ENCODE data around the gene OSBPL3.
A peak's percentile ranks its signal among the peaks of the same experiment; 100 is the strongest.

Gene OSBPL3

DNA sequence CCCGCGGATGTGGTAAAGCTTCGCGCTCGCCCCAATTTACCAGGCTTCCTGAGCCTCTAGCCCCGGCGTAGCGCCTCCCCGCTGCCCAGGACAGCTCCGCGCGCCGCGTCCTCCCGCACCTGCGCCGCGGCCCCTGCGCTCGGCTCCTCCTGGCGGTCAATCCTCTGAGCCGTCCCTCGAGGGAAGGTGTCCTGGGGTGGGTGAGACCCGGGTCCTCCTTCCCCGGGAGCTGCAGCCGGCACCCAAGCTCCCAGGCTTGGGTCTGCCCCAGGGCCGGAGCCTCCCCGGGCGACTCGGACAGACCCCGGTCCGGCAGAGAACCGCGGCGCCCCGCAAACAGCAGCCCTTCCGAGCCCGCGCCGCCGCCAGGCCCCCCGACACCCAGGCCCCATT is 512 bp downstream of the OSBPL3 start:
- DNase-seq (ENCODE audit: low read depth), result peak; percentile 70

DNA sequence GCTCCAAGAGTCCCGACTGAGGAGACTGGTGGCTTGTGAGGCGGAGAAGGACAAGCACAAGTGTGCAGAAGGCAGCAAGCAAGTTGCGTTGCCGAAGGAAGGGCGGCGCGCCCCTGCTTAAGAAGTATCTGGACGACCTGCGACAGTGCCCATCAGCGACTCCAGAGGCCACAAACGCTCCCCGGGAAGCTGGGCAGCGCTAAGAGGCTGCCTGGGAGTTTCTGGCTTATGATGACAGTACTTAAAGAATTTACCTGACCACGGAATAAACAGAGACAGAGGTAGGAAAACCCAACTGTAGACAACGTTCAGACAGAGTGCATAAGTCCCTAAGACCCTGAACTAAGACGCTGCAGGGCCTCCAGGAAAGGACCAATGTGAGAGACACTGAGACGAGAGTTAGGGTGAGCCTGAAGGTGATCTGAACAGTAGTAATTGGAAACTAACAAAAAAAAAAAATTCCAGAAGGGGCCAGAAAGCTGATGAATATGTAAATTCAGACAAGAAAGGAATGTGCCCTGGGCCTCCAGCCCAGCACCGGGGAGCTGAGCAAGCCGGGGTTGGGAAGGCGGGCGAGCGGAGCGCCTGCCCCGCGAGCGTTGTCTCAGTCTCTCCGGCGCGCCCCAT is 1.0 kb downstream of the OSBPL3 start:
- DNase-seq (ENCODE audit: low read depth), result no peak

DNA sequence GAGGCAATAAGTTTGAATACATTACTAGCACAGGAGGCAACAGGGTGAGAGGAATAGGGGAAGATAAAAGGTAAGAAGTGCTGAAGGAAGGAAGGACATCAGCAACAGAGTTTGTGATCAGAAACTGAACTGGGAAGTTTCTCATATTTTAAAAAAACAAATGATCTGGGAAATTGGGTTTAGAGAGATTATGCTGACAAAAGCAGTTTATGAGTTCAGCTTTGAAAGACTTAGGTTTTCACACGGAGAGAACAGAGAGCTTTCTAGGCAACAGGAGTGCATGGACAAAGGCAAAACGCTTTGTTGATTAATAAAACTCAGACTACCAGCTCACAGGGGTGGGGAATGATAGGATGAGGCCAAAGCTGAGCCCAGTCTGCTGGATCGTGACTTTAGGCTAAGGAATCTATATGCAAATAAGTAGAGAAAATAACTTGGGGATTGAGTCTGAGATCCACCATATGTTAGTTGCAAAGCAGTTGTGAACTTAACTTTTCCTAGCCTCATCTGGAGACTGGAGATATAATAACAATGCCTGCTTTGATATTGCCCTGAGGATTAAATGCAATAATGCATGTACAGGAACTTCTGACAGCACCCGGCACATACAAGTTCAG is 4.2 kb downstream of the OSBPL3 start:
- no peak for DNase-seq (ENCODE audit: low read depth)

DNA sequence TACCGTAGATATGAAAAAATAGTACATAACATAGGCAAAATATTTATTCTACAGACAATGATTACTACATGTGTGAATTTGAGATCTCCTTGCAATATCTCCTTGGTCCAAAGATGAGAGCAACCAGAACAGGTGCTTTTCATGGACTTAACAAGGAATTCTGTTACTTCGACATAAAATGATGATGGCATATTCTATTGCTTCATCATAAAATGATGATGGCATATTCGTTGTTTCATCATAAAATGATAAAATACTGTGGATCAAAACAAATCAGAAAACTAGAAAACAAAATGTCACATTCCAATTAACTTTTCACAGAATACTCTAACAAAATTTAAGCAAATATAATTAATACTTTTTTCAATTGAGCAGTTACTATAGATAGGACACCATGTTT is 4.8 kb downstream of the OSBPL3 start:
- no peak for DNase-seq (ENCODE audit: low read depth)

DNA sequence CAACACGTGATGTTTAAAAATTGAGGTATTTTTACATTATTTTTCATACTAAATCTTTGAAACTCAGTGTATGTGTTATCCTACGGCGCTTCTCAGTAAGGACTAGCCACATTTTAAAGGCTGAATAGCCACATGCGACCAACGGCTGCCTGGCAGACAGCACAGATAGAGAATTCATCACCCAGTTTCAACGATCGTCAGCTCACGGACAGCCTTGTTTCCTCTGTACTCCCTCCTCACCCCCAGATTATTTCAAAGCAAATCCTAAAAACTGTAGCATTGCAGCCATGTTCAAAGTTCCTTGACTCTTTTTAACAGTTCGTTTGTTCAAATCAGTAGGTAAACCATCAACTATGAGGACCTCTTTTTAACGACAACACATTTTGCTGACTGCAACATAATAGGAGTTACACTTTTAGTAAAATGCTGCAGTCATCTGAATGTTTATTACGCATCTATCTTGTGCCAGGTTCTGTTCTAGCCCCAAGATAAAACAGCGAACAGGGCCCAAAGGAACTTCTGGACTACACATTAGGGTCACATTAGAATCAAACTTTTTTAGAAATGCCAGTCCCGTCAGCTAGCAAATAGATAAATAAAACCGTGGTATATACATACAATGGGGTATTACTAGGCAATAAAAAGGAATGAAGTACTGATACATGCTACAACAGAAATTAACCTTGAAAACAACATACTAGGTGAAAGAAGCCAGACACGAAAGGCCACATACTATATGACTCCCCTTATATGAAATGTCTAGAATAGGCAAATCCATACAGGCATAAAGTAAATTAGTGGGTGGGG is 5.7 kb downstream of the OSBPL3 start:
- DNase-seq (ENCODE audit: low read depth), result no peak

DNA sequence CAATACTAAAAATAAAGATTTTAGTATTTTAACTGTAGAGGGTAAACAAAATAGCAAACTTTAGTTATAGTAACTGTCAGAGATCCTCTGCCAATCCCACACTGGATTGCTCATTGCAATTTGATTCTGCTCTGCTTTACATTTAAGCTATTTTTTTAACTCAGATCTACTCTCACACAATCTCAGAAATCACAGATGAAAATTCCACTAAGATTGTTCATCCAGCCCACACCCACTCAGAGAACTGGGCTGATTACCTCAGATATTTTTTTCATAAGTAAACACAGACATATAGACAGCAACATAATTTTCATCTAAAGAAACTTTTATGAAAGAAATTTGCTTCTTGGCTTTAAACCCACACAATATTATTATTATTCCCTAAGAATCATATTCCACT is 7.0 kb downstream of the OSBPL3 start:
- DNase-seq (ENCODE audit: low read depth), result no peak

DNA sequence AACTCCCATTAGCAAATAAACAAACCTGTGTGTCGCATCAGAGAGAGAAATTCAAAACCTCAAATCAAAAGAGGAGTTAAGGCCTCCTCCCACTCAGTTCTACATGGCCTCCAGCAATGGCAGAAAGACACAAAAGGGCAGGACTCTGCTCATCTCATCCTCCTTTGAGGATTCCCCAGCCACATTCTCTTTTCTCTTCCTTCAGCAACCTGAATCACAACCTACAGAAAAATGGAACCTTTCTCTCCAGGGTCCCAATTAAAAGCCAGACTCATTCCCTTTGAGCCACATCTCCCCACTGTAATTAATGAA is 7.9 kb downstream of the OSBPL3 start:
- no peak for DNase-seq (ENCODE audit: low read depth)

DNA sequence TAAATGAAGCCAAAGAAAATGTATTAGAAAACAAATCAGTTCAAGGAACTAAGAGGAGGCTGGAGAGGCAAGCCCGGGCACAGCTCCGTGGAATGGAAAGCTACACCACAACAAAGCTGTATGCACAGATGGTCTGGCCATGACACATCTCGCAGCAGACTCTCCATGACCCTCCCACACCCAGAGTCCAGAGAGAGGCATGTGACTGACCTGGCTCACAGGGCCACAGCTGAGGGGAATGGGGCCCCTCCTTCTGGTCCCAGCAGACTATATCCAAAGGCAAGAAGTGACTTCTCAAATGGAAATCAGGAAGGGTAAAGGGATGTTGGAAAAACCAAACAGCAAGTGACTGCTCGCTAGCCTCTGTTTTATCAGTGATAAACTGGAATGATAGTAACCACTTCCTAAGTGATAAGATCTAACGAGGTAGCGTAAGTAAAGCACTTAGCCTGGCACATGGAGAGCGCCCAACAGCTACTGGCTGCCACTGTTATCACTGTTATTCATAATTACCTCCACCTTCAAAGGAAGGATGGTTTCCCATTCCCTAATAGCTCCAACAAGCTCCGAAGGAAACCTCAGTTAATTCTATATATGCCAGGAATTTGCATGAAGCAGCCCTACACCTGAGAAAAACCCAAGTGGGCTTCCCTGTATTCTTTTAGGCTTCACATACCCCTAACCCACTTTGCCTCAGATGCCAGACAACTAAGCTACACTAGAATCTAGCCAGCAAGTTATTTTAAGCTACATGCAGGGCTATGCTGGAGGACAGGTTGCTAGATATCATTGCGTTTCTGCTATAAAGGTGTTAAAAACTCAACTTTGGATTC is 8.4 kb downstream of the OSBPL3 start:
- no peak for DNase-seq (ENCODE audit: low read depth)

DNA sequence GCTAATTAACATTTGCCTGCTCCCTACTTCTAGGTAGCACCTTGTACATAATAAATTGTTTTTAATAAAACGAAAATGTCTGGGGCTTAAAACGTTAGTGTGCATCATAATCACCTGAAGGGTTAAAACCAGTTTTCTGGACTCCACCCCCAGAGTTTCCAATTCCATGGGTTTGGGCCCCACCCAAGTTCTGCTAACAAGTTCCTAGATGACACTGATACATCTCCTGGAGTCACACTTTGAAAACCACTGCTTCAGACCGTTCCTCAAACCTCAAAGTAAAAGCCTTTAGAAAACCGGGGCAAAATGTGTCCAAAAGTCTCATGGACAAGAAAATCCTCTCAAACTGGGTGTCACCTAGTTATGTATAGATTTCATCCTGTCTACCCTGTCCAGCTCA is 9.3 kb downstream of the OSBPL3 start:
- DNase-seq (ENCODE audit: low read depth), result no peak

DNA sequence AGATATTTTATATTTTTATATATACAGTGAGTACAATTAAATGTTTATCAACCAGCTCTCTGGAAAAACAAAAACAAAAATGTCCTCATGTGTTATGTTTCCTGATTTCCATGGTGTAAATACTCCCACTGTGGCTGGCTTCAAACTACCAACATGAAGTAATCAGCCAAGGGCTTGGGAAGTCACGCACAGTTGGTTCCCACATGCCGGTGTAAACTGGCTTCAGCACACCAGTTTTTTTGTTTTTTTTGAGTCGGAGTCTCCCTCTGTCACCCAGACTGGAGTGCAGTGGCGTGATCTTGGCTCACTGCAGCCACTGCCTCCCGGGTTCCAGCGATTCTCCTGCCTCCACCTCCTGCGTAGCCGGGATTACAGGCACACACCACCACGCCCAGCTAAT is 11.8 kb downstream of the OSBPL3 start:
- DNase-seq (ENCODE audit: low read depth), result no peak

DNA sequence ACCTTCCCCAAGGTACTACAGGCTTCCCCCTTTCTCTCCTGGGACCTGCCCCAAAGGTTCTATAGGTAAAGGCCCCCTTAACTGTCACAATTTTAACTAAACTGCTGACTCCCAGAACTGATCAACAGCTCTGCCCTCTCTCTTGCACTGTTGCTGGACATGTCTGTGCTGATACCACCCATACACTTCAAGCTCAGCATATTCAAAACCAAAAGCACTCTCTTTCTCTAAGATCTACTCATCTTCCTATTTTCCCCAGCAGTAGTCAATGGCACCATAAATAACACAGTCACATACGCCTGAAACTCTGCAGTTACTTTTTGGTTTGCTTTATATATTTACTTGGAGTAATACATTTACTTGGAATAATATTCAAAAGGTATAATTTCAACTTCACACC is 12.3 kb downstream of the OSBPL3 start:
- DNase-seq (ENCODE audit: low read depth), result no peak

DNA sequence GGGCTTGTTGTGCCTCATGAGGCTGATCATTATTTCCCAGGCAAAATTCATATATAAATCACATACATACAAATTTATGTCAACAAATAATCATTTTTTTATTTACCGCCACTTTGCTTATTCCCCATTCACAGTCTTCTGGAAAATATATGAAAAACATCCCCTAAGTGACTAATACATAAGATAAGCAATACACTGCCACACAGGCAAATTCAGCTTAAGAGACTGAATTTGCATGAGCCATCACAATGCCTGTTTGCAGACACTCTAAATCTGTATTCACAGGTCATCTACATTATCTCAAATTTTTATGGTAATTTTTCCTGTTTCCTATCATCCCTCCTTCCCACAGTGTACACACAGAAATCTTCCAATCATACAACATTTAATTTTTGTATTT is 13.2 kb downstream of the OSBPL3 start:
- no peak for DNase-seq (ENCODE audit: low read depth)

DNA sequence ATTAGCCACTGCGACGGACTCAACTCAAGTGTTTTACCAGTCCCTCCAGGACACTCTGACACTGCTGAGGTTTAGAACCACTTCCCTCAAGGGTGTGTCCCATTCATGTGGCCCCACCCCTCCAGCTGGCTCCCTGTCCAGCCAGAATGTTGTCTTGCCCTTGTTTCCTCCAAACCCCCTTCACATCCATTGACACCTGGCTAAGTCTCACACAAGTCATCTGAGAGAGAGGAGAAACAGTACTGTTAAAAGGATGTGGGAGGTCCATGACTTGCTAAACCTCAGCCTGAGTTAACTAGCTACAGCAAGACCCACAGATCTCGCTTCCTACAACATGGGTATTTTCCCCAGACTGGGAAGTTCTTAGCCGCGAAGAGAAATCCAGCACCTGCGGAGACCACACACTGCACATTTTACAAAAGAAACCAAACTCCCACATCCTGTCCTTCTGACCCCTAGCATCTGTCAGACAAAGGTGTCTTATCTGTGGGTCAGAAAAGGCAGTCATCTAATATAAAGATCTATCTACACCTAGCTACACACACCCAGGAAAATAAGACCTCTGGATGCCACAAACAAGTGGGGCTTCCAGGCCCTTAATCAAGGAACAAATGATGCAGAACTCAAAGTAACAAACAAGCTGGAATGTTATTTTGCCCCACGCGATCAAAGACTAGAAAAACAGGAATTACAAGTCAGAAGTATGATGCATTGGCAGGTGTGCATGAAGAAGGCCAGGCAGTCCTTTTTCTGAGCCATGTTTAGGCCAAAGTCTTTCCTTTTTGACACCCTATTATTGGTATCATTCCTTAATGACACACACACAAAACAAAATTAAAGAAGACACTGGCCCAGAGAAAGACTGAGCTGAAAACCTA is 13.9 kb downstream of the OSBPL3 start:
- DNase-seq (ENCODE audit: low read depth), result no peak

DNA sequence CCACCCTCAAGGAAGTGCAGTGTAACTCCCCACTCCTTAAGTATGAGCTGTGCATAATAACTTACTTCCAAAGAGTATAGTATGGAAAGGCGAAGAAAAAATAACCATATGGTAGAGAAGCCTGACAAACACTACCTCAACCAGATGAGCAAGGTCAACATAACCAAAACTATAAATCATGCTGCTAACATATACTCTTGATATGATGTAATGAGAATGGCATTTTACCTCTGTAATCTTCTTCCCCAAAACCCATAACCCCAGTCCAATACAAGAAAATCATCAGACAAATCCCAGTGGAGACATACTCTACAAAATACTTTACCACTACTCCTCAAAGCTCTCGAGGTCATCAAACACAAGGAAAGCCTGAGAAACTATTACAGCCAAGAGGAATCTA is 15.8 kb downstream of the OSBPL3 start:
- DNase-seq (ENCODE audit: low read depth), result no peak

DNA sequence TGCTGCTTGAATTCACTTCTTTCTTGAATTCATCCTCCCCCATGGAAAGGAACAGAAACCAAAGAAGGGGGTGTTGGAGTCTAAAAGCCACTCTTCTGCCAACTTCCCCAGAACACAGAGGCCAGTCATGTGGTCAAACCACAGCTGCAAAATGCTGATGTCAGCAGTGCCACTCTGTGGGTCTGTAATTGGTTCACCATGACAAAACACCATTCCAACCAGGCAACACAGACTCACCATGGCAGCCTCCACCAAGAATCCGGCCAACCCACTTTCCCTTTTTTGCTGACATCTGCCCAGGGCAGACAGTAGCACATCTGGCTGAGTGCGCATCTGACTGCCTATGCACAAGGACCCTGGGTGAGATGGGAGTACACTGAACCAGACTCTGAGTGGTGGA is 16.8 kb downstream of the OSBPL3 start:
- DNase-seq (ENCODE audit: low read depth), result no peak

DNA sequence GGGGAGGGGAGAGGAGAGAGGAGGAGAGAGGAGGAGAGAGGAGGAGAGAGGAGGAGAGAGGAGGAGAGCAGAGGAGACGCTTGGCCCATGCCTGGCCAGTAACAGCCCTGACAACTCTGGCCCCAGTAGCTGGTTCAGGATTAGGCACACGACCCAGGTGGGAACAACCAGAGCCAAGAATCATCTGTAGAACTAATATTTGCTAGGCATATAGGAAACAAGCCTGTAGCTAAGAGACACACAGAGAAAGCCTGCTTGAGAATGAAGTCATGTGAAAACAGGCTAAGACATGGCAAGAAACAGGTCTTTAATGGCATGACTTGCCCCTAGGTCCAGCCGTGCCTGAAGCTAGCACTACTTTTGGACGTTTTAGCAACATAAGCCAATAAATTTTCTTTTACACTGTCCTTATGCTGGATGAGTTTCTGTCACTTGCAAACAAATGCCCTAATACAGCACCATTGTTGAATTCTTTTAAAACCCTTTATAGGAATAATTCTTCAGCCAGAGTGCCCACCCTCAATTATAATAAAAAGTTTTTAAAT is 17.5 kb downstream of the OSBPL3 start:
- no peak for DNase-seq (ENCODE audit: low read depth)

DNA sequence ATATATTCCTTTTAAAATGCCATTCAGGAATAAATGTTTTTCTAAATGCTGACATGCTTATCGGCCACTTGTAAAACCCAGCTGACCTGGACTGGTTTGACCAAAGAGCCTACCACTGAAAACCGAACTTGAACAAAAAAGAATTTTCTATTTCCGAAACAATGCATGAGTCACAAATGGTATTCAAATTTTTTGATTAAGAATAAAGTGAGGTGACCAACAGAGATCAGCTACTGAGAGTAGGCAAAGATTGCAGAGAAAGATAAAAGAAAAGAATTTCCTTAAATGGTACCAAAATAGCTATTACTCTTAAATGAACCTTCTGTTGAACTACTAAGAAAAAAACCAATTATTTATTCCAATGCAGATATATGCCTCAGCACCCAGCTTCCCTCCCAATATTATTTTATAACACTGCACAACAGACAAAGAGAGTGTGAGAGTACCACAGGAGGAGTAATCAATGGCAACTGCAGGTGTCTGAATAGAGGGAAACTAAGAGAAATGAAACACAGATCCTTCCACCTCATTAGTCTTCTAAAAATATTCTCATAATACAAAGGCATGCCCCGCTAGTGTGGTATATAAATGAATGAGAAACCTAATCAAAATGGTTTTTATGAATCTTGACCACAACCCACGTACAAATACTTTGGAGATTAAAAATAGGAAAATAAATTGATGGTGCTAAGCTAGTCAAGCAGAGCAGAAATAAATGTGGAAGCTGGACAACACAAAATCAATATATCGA is 20.1 kb downstream of the OSBPL3 start:
- DNase-seq (ENCODE audit: low read depth), result no peak

DNA sequence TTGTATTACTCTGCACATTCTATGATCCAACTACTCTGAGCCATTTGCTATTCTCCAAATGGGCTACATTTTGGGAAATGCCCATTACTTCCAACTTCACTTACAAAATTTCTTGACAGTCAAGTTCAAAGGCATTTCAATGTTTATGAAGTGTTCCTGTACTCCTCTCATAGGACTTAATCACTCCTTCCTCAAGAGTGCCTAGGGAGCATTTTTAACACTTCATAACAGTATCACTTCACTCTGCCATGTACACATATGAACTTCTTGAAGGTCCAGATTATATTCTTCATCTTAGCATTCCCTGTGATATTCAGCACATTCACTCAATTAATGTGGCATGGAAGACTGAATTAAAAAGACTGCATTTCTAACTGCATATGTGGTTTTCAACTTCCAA is 21.6 kb downstream of the OSBPL3 start:
- DNase-seq (ENCODE audit: low read depth), result no peak

DNA sequence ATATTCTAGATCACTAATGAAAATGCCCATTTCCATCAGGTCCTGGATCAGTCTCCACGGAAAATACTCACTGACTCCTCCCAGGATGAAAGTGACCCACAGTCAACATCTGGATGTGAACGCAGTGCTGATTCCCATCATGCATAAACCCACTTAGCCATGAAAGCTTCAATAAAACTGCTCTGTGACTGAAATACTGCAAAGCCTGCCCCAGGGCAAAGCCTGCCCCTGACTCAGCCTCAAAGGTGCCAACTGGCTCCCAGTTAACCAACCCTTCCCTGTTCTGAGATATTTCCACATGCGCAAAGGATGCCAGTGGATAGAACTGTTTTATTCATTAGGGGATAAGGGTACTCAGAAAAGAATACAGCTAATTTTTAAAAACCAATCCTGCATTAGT is 24.0 kb downstream of the OSBPL3 start:
- no peak for DNase-seq (ENCODE audit: low read depth)

DNA sequence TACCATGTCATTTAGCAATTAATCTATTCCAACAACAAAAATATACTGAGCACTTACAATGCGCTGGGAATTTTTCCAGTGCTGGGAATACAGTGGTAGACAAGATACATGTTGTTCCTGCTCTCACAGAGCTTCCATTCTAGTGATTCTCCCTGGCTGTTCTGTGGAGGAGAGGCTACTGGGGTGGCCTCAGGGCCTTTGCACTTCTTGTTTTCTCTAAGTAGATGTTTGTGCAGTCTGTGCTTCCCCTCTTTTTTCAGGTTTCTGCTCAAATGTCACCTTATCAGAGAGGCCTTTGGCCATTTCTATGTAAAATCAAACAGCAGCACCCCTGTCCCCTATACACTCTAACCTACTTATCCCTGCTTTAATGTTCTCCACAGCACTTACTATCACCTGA is 24.7 kb downstream of the OSBPL3 start:
- no peak for DNase-seq (ENCODE audit: low read depth)

DNA sequence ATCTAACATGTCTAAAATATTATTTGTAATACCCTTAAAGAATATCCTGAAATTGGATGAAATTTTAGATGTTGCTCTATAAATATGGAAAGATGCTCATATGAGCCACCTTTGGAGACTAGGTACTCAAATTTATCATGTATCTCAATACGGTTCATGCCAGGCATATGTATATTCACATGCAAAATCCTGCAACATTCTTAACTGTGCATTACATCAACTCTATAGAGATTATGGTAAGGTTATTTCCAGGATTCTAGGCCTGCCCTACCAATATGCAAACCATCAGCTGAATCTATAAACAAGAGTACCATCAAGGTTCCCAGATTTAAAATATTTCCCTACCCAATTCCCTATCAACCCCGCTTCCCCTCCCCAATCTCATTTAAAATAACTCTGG is 27.5 kb downstream of the OSBPL3 start:
- DNase-seq (ENCODE audit: low read depth), result no peak

Measured in stimulated activated CD8-positive, alpha-beta memory T cell treated with anti-CD3 and anti-CD28 coated beads, Interleukin-4, amount 100 ng/mL, for 24 hours (primary cell).